GM18873 (cell line): ENCODE measurements around the gene ANXA9.

Source experiments
- ATAC-seq: cut with Tn5 transposase; IDR thresholded peaks from one replicate; pipeline ENCODE4 v1.9.1; 2021; ENCODE audit warnings: mild to moderate bottlenecking, moderate library complexity, moderate number of reproducible peaks; ENCODE audit not compliant: unreplicated experiment, low FRiP score

The ANXA9 gene

GRCh38 chr1:150974580-150975478 is 7.3 kb upstream of the ANXA9 start, which contains the start of gene CERS2:
Gene CERS2, minus strand, starts transcription at chr1:150974835. Its CDS starts 5,745 bp downstream, at chr1:150969090.
- no peak for ATAC-seq

GRCh38 chr1:150976401-150976821 is 5.7 kb upstream of the ANXA9 start:
- ATAC-seq: no peak

GRCh38 chr1:150976879-150977694 is 5.0 kb upstream of the ANXA9 start:
- ATAC-seq: no peak

GRCh38 chr1:150979092-150980056 is 2.7 kb upstream of the ANXA9 start:
- ATAC-seq: no peak

- no peak for ATAC-seq
Observed at GRCh38 chr1:150981177-150981804, 801 bp upstream of the ANXA9 start.

GRCh38 chr1:150985179-150985825 is 3.2 kb downstream of the ANXA9 start:
- no peak for ATAC-seq

- ATAC-seq: no peak
Observed at GRCh38 chr1:150987924-150988323, 5.8 kb downstream of the ANXA9 start.

DNA sequence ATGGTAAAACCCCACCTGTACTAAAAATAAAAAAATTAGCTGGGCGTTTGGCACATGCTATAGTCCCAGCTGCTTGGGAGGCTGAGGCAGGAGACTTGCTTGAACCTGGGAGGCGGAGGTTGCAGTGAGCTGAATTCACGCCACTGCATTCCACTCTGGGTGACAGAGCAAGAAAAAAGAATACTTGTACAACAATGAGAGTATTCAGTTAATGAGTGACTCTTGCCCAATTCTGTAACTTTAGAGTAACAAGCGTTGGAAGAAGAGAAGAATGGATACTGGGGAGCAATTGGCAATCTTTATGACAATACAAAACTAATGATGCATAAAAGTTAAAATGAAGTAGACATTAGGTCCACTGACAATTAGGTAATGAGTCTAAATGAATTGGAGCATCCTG is 10.5 kb downstream of the ANXA9 start:
- ATAC-seq: no peak

GRCh38 chr1:150994248-150994647 is 12.2 kb downstream of the ANXA9 start:
- no peak for ATAC-seq

DNA sequence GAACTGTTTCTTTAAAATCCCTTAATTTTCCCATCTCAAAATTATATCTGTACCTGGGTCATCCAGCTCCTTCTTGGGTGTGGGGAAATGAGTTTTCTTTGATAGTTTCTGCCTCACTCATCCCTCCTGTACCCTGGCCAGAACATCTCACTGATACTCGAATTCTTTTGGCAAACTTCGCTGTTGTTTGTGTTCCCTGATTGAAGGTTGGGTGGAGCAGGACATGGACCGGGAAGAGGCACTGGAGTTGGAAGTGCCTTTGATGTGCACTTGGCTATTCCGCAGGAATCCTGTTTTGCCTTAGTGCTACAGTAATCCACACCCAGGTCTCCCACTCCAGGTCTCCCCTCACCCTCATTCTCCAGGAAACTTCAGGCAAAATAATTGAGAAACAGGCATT is 13.4 kb downstream of the ANXA9 start:
- no peak for ATAC-seq

- no peak for ATAC-seq
Observed at GRCh38 chr1:150995896-150996295, 13.8 kb downstream of the ANXA9 start.

- ATAC-seq: no peak
Observed at GRCh38 chr1:150997126-150997872, 15.2 kb downstream of the ANXA9 start.

GRCh38 chr1:150997949-150998348 is 15.9 kb downstream of the ANXA9 start:
- no peak for ATAC-seq

GRCh38 chr1:150999051-150999674 is 17.1 kb downstream of the ANXA9 start:
- ATAC-seq: no peak

GRCh38 chr1:150999926-151000325 is 17.8 kb downstream of the ANXA9 start:
- no peak for ATAC-seq

- no peak for ATAC-seq
Observed at GRCh38 chr1:151000408-151000807, 18.3 kb downstream of the ANXA9 start.

GRCh38 chr1:151001602-151002001 is 19.5 kb downstream of the ANXA9 start:
- no peak for ATAC-seq

DNA sequence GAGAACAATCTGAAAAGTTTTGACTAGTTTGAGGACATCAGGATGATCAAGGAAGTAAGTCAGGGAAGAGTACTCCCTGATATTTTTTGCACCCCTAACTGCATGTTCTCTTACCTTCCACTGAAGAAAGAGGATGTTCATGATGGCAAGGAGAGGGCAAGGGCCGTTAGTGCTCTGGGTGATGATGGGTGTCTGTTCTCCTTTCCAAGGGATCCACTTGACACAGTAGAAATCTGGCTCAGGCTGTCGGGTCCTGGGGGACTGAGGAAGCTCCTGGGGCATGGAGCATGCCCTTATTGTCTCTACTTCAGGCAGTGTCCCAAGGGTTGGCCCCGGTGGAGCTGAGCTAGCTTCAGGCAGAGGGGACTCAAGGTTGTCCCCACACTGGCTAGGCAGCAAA is 20.0 kb downstream of the ANXA9 start:
- no peak for ATAC-seq
